ENCODE data around the gene MICB. TPM values are rescaled to one million over a fixed set of nuclear protein-coding genes. Genes with fewer than 3 reads are reported as not detected.
A peak's percentile ranks its signal among the peaks of the same experiment; 100 is the strongest.

Gene MICB
- total and polyA plus RNA-seq, 4 donors = 1.8 to 6.2 (median 4.1) TPM

DNA sequence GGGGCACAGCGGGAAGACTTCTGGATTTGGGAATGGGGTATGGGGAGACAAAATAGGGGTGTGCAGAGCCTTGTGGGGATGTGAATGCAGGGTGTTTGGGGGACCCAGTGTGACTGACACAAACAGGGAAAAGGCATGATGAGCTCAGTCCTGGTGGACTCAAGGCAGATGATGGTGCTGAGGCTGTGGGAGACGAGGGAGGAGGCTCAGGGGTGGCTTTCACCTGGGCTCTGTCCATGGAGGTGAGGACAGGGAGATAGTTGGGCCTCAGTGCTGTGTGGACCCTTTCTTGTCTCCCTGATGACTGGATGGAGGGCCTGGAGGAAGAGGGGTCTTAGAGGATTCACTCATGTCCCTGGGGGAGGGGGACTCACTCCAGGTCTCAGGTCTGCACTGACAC is 26.2 kb upstream of the MICB start:
- no peak for ATAC-seq (ENCODE audit: low FRiP score)
- no peak for DNase-seq
- no peaks in the 10 kb centered on the region for H3K9me3 ChIP-seq (ENCODE audit: control insufficient read depth, low read length)
- 71 to 96% methylated on average over 2 of the region's 2 CpGs for WGBS, 2 donors
- intact Hi-C loops (cut with DNase I) = no loop called here
- H3K27ac ChIP-seq (ENCODE audit: low read depth in 1 of 2, low read length in 2 of 2) = no peak overlapping the region
- no peaks in the 10 kb centered on the region for H3K36me3 ChIP-seq (ENCODE audit: control insufficient read depth in 1 of 2, insufficient read depth in 2 of 2, low read length in 1 of 2)
- H3K4me1 ChIP-seq (ENCODE audit: control insufficient read depth in 1 of 2, insufficient read depth in 2 of 2, low read length in 2 of 2) = no peaks in the 10 kb centered on the region
- no peaks in the 10 kb centered on the region for H3K27me3 ChIP-seq (ENCODE audit: control insufficient read depth in 1 of 2, insufficient read depth in 2 of 2, low read length in 1 of 2)
- H3K4me3 ChIP-seq (ENCODE audit: low read length in 2 of 2) = no peak overlapping the region

DNA sequence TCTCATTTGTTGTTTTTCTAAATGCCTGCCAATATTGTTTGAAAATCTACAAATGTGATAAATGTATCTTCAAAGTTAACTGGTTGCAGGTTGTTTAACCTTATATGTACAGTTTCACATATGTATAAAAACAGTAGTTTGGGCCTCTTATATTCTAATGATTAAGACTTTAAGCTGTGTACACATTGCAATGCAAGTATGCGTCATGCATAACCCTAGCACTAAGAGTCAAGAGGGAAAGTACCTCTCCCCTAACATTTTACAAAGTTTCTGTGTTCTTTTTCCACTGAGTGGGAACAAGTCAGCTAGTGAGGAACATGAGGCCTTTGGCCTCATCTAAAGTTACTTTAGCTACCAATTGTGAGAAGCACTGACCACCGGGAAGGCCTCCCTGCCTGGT is 25.7 kb upstream of the MICB start:
- WGBS, 2 donors = 82 to 93% methylated on average over 2 of the region's 2 CpGs

DNA sequence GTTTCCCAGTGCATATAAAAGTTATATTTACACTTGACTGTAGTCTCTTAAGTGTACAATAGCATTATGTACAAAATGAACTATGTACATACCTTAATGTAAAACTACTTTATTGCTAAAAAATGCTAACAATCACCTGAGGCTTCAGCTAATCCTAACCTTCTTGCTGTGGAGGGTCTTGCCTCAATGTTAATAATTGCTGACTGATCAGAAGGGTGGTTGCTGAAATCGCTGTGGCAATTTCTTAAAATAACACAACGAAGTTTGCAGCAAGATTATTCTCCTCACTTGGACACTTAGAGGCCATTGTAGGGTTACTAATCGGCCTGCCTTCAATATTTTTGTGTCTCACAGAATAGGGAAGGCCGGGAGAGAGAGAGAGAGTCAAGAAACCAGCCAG is 24.7 kb upstream of the MICB start:
- intact Hi-C loops (cut with DNase I) = no loop called here
- no peak for ATAC-seq (ENCODE audit: low FRiP score)
- Histone ChIP-seq H3K9me3 (ENCODE audit: control insufficient read depth, low read length) (no peaks in the 10 kb centered on the region), H3K27ac (ENCODE audit: low read depth in 1 of 2, low read length in 2 of 2) (no peak overlapping the region), H3K4me1 (ENCODE audit: control insufficient read depth in 1 of 2, insufficient read depth in 2 of 2, low read length in 2 of 2) (no peaks in the 10 kb centered on the region), H3K4me3 (ENCODE audit: low read length in 2 of 2) (no peak overlapping the region), H3K27me3 (ENCODE audit: control insufficient read depth in 1 of 2, insufficient read depth in 2 of 2, low read length in 1 of 2) (no peaks in the 10 kb centered on the region), H3K36me3 (ENCODE audit: control insufficient read depth in 1 of 2, insufficient read depth in 2 of 2, low read length in 1 of 2) (no peaks in the 10 kb centered on the region)
- 82 to 83% methylated on average over 4 of the region's 4 CpGs for WGBS, 2 donors
- no peak for DNase-seq

More for the DNA sequence above, 25.7 kb upstream of the MICB start:
- no peak for ATAC-seq (ENCODE audit: low FRiP score)
- H3K4me3 ChIP-seq (ENCODE audit: low read length in 2 of 2) = no peak overlapping the region
- H3K36me3 ChIP-seq (ENCODE audit: control insufficient read depth in 1 of 2, insufficient read depth in 2 of 2, low read length in 1 of 2) = no peaks in the 10 kb centered on the region
- no peak overlapping the region for H3K27ac ChIP-seq (ENCODE audit: low read depth in 1 of 2, low read length in 2 of 2)
- no peaks in the 10 kb centered on the region for H3K4me1 ChIP-seq (ENCODE audit: control insufficient read depth in 1 of 2, insufficient read depth in 2 of 2, low read length in 2 of 2)
- H3K27me3 ChIP-seq (ENCODE audit: control insufficient read depth in 1 of 2, insufficient read depth in 2 of 2, low read length in 1 of 2) = no peaks in the 10 kb centered on the region
- DNase-seq = no peak
- intact Hi-C loops (cut with DNase I) = no loop called here
- H3K9me3 ChIP-seq (ENCODE audit: control insufficient read depth, low read length) = no peaks in the 10 kb centered on the region

DNA sequence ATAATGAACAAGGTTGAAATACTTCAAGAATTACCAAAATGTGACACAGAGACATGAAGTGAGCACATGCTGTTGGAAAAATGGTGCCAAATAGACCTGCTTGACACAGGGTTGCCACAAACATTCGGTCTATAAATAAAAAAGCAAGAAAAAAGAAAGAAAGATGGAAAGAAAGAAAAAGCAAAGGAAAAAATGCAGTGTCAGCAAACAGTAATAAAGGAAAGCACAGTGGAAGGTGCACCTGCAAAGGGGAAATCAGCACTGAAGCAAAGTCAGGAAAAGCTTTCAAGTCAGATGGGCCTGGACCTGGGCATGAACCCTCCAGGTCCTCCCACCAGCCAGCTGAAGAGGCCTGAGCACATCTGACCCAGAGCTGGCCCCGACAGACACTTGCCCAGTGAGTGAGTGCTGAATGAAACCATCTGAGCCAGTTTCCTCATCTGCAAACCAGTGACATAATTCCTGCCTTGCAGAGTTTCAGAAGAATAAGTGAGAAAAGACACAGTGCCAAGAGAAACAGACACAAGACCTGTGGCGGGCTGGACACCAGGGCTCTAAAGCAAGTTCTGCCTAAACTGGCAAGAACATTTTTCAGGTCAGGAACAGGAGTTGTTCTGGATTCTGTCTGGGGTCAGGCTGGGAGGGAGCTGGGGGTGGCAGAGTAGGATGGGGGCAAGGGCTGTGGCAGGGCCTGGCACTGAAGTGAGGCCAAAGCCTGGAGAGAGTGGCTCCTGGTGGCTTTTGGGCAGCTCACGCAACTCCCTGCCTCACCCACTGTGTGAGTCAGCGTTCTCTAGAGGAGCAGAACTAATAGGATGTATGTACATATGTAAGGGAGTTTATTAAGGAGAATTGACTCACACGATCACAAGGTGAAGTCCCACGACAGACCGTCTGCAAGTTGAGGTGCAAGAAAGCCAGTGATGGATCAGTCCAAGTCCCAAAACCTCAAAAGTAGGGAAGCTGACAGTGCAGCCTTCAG is 23.9 kb upstream of the MICB start:
- Histone ChIP-seq H3K9me3 (ENCODE audit: control insufficient read depth, low read length) (no peaks in the 10 kb centered on the region), H3K27ac (ENCODE audit: low read depth in 1 of 2, low read length in 2 of 2) (peak overlapping the region in 1 of 2 donors; percentile 12), H3K4me3 (ENCODE audit: low read length in 2 of 2) (no peak overlapping the region), H3K27me3 (ENCODE audit: control insufficient read depth in 1 of 2, insufficient read depth in 2 of 2, low read length in 1 of 2) (no peaks in the 10 kb centered on the region), H3K4me1 (ENCODE audit: control insufficient read depth in 1 of 2, insufficient read depth in 2 of 2, low read length in 2 of 2) (no peaks in the 10 kb centered on the region), H3K36me3 (ENCODE audit: control insufficient read depth in 1 of 2, insufficient read depth in 2 of 2, low read length in 1 of 2) (no peaks in the 10 kb centered on the region)
- 42 to 53% methylated on average over 8 of the region's 8 CpGs for WGBS, 2 donors
- intact Hi-C loops (cut with DNase I) = no loop called here
- ATAC-seq (ENCODE audit: low FRiP score) (no peak), DNase-seq (no peak)

DNA sequence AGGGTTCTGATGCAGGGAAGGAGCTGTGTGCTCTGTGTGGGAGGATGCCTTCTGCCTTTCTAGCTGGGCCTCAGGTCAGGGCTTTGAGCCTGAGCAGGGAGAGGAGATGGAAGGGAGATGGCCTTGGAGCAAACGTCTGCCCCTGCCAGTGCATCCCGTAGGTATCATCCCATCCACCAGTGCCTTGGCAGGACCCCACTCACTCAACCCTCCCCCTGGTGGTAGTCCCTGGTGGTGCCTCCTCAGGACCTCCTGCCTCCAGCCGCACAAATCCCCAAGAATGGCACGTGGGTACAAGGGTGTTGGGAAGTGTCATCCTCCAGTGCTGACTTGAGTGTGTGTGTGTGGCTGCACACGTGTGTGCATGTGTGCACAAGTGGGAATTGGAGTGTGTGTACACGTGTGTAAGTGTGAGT is 23.1 kb upstream of the MICB start:
- 83 to 84% methylated on average over 6 of the region's 6 CpGs for WGBS, 2 donors
- Histone ChIP-seq H3K27me3 (ENCODE audit: control insufficient read depth in 1 of 2, insufficient read depth in 2 of 2, low read length in 1 of 2) (no peaks in the 10 kb centered on the region), H3K9me3 (ENCODE audit: control insufficient read depth, low read length) (no peaks in the 10 kb centered on the region), H3K27ac (ENCODE audit: low read depth in 1 of 2, low read length in 2 of 2) (no peak overlapping the region), H3K36me3 (ENCODE audit: control insufficient read depth in 1 of 2, insufficient read depth in 2 of 2, low read length in 1 of 2) (no peaks in the 10 kb centered on the region), H3K4me1 (ENCODE audit: control insufficient read depth in 1 of 2, insufficient read depth in 2 of 2, low read length in 2 of 2) (no peaks in the 10 kb centered on the region), H3K4me3 (ENCODE audit: low read length in 2 of 2) (no peak overlapping the region)
- ATAC-seq (ENCODE audit: low FRiP score) = no peak
- no peak for DNase-seq
- intact Hi-C loops (cut with DNase I) = no loop called here

DNA sequence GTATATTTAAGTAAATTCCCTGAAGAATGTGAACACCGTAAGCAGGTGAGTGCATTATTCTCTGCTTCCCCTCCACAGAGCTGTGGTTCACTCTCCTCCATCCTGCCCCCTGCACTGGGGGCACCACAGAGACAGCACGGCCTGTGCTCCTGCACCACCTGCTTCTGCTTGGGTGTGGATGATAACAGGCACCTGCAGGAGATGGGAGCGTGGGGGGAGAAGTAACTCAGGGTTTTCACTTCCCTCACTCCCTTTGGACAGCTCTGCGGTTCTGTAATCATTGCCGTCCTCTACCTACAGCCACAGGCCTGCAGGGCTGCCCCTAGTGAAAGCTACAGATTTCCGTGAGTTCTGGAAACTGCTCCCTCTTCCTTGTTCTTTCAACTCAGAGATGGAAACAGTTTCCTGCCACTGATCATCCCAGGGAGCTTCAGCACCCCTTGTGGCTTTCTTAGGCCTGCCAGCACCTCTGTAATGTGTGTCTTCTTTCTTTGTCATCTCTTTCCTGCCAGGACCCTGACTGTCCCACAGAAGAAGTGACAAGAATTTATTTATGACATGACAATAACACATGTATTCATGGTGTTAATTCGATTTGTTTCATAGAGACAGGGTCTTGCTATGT is 21.3 kb upstream of the MICB start:
- intact Hi-C loops (cut with DNase I) = no loop called here
- no peak for ATAC-seq (ENCODE audit: low FRiP score)
- DNase-seq = no peak

DNA sequence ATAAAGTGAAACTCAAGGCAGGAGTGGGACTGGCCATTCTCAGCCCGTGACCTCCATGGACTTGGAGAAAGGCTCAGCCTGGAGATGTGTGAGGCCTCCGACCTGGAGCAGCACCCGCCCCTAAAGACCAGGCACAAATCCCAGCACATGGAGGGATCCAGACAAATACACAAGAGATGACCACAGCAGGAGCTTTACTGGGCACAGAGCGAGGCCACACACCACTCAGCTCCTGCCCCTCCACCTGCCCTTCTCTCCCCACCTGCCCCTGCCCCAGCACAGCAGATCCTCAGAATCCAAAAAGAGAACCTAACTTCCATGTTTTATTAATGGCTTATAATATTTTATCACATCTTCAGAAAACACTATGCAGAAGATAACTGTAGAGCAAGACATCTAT is 20.4 kb upstream of the MICB start:
- intact Hi-C loops (cut with DNase I) = no loop called here
- Histone ChIP-seq H3K27me3 (ENCODE audit: control insufficient read depth in 1 of 2, insufficient read depth in 2 of 2, low read length in 1 of 2) (peaks cover 0 to 5% of the 10 kb centered on the region in 2 donors), H3K4me1 (ENCODE audit: control insufficient read depth in 1 of 2, insufficient read depth in 2 of 2, low read length in 2 of 2) (no peaks in the 10 kb centered on the region), H3K9me3 (ENCODE audit: control insufficient read depth, low read length) (no peaks in the 10 kb centered on the region), H3K4me3 (ENCODE audit: low read length in 2 of 2) (no peak overlapping the region), H3K36me3 (ENCODE audit: control insufficient read depth in 1 of 2, insufficient read depth in 2 of 2, low read length in 1 of 2) (no peaks in the 10 kb centered on the region), H3K27ac (ENCODE audit: low read depth in 1 of 2, low read length in 2 of 2) (no peak overlapping the region)
- 78 to 91% methylated on average over 4 of the region's 4 CpGs for WGBS, 2 donors
- ATAC-seq (ENCODE audit: low FRiP score) (no peak), DNase-seq (no peak)

More for the DNA sequence above, 21.3 kb upstream of the MICB start:
- H3K9me3 ChIP-seq (ENCODE audit: control insufficient read depth, low read length) = no peaks in the 10 kb centered on the region
- no peaks in the 10 kb centered on the region for H3K4me1 ChIP-seq (ENCODE audit: control insufficient read depth in 1 of 2, insufficient read depth in 2 of 2, low read length in 2 of 2)
- WGBS, 2 donors = 77 to 87% methylated on average over 7 of the region's 7 CpGs
- no peak overlapping the region for H3K4me3 ChIP-seq (ENCODE audit: low read length in 2 of 2)
- H3K36me3 ChIP-seq (ENCODE audit: control insufficient read depth in 1 of 2, insufficient read depth in 2 of 2, low read length in 1 of 2) = no peaks in the 10 kb centered on the region
- no peak overlapping the region for H3K27ac ChIP-seq (ENCODE audit: low read depth in 1 of 2, low read length in 2 of 2)
- H3K27me3 ChIP-seq (ENCODE audit: control insufficient read depth in 1 of 2, insufficient read depth in 2 of 2, low read length in 1 of 2) = no peaks in the 10 kb centered on the region

DNA sequence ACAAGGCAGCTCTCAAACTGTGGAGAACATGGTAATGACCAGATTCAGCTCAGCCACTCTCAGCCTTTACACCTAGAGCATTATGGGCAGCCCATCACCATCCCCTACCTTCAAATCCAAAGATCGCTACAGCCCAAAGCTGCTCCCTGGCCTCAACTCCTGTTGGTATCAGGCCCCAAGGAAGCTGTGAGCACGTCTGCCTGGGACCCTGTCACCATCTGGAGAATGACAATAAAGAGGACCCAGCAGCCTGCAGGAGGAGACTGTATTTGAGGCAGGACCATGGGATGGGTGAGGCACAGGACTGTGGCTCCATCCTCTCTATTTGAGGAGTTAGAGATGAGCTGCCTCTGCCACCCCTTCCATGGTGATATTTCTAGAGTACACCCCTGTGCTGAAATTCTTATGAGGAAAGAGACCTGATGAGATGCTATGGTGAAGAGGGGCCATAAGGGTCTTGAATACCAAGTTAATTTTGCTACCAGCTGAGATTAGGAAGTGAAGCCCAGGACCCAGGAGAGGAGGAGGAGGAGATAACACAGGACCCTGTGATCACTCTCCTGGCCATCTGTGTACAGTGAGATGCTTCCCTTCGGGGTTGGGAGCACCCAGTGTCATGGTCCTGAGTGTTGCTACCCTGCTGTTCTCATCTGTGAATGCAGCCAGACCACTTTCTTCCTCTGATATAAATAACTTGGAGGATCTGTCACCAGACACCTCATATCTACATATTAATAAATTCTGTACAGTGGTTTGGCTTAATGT is 19.6 kb upstream of the MICB start:
- ATAC-seq (ENCODE audit: low FRiP score) (no peak), DNase-seq (no peak)
- Histone ChIP-seq H3K4me1 (ENCODE audit: control insufficient read depth in 1 of 2, insufficient read depth in 2 of 2, low read length in 2 of 2) (no peaks in the 10 kb centered on the region), H3K9me3 (ENCODE audit: control insufficient read depth, low read length) (no peaks in the 10 kb centered on the region), H3K4me3 (ENCODE audit: low read length in 2 of 2) (no peak overlapping the region), H3K36me3 (ENCODE audit: control insufficient read depth in 1 of 2, insufficient read depth in 2 of 2, low read length in 1 of 2) (no peaks in the 10 kb centered on the region), H3K27me3 (ENCODE audit: control insufficient read depth in 1 of 2, insufficient read depth in 2 of 2, low read length in 1 of 2) (peaks cover 0 to 5% of the 10 kb centered on the region in 2 donors), H3K27ac (ENCODE audit: low read depth in 1 of 2, low read length in 2 of 2) (no peak overlapping the region)
- intact Hi-C loops (cut with DNase I) = no loop called here
- WGBS, 2 donors = 58 to 67% methylated on average over 3 of the region's 3 CpGs
